ENCODE data around the gene HOXD4. TPM values are rescaled to one million over a fixed set of nuclear protein-coding genes. Genes with fewer than 3 reads are reported as not detected.

HOXD4 gene
- total RNA-seq, 2 experiments from 2014 or later = not detected

DNA sequence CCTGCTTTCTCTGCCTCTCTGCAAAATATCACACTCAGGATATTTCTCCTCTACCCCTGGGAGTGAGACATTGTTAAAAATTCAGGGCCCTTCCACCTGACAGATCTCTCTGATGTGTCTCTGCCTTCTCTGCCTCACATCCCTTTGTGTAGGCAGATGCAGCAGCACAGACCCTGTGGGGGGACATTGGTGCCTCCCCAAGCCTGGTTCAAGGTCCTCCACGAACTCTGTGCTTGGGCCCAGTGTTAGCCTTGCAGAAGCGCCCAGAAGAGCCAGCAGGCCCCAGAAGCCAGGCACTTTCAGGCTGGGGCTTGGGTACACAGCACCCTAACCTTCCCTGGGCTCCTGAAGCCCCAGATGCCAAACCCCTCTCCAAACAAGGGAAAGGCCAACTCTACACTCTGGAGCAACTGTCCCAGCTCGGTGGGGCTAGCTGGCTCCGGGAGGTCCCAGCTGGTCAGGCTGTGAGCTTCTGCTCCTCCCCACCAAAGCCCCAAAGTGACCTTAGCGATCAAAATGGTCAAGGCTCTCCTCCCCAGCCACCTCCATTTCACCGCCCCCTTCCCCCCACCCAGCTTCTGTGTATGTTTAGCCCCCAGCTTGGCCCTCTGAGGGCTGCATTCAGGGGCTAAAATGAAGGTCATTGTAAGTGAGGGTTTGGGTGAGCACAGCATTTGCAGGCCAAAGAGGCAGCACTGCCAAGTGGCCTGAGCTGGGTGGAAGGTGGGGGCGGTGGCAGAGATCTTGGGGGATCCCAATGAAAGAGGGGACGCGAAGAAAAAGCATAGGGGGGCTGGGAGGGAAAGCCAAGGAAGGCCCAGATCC, 26.2 kb upstream of the HOXD4 start:
- Mint-ChIP-seq H3K4me3 (no peak overlapping the region), H3K9me3 (no peaks in the 10 kb centered on the region), H3K27me3 (peaks cover 77% of the 10 kb centered on the region), H3K4me1 (ENCODE audit: low read depth) (peaks cover 18% of the 10 kb centered on the region), H3K27ac (no peak overlapping the region), H3K36me3 (peaks cover 1% of the 10 kb centered on the region)
- CTCF ChIA-PET = interaction anchor here (2.0 to 4.9 kb wide), 6 partner anchors 28 to 1036 kb away, joined by 9 to 149 read pairs (median 34); no protein-coding TSS in a partner anchor
- intact Hi-C loops (cut with micrococcal nuclease) = loop anchor here (5.0 kb wide), 1 partner anchor 47 kb away; no protein-coding TSS in a partner anchor
- DNase-seq = no peak
- POLR2A ChIA-PET = no interaction called here

DNA sequence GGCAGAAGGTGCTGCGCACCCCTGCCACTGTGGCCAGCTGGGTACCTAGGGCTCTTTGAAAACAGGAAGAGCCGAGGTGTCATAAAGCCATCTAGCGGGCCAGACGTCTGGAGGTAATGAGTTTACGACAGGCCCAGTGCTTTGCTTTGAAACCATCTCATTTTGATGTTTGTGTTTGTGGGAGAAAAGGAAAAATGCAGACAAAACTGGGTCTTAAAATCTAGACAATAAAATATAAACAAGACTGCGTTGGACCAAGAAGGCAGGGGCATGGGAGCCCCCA, 25.6 kb upstream of the HOXD4 start:
- H3K27ac Mint-ChIP-seq = no peak overlapping the region
- DNase-seq = no peak
- CTCF ChIA-PET = interaction anchor here (2.0 to 4.9 kb wide), 6 partner anchors 29 to 1036 kb away, joined by 9 to 149 read pairs (median 34); no protein-coding TSS in a partner anchor
- no peaks in the 10 kb centered on the region for H3K9me3 Mint-ChIP-seq
- intact Hi-C loops (cut with micrococcal nuclease) = loop anchor here (2.0 to 5.0 kb wide), 4 partner anchors 47 to 689 kb away; no protein-coding TSS in a partner anchor
- peaks cover 1% of the 10 kb centered on the region for H3K36me3 Mint-ChIP-seq
- H3K27me3 Mint-ChIP-seq = peaks cover 74% of the 10 kb centered on the region
- peaks cover 20% of the 10 kb centered on the region for H3K4me1 Mint-ChIP-seq (ENCODE audit: low read depth)
- H3K4me3 Mint-ChIP-seq = no peak overlapping the region
- POLR2A ChIA-PET = no interaction called here

DNA sequence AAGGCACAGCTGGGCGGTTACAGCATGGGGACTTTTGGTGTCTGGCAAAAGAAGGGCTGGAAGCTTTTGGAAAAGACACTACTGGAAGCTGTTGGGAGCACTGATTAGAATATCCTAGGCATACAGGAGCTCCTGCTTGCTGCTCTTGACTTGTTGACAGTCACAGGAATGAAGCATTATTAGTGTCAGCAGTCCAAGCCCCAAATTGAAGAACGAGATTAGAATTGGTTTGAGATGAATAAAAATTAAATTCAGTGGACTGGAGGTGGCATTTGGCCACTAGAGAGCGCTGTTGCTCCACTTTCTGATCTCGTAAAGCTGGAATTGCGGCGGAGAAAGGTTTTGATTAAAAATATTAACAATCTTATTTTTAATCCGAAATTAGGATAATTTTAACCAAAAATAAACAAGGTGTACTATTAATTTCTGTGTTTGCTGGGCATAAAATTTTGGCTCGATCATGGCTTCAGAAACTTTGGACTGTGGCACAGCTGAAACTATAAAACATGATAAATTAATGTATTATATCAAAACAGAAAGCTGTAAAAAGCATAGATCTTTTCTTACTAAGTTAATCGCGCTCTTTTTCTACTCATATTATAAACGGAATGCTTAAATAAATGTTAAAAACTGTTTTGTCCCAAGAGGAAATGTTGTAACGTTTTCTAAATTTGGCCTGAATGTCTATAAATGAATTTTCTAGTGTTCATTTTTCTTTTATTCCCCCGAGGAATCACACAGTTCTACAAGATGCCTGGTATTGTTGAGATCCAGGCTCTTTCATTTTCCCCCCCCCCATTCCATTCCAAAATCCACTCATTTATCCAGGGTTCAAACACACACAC, 24.2 kb upstream of the HOXD4 start:
- Mint-ChIP-seq H3K4me3 (no peak overlapping the region), H3K27me3 (peaks cover 74% of the 10 kb centered on the region), H3K4me1 (ENCODE audit: low read depth) (peaks cover 28% of the 10 kb centered on the region), H3K9me3 (no peaks in the 10 kb centered on the region), H3K27ac (no peak overlapping the region), H3K36me3 (peaks cover 3% of the 10 kb centered on the region)
- ChIA-PET CTCF (interaction anchor here (0.6 to 4.9 kb wide), 46 partner anchors 10 to 1635 kb away, joined by 3 to 149 read pairs (median 4); no protein-coding TSS in a partner anchor), POLR2A (no interaction called here)
- intact Hi-C loops (cut with micrococcal nuclease) = loop anchor here (1.0 to 5.0 kb wide), 7 partner anchors 45 to 1020 kb away; no protein-coding TSS in a partner anchor
- DNase-seq = peak; percentile 67

DNA sequence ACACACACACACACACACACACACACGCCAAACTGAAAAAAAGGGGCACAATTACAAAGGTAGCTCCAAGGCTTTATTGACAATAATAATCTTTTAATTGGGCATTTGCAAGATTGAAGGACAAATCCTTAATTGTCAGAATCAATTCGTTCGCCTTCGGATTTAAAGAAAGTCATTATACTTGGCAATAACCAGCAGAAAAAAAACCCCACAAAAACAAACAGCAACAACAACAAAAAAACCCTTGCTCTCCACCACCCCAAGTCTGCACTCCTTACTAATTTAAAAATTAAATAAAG, 23.6 kb upstream of the HOXD4 start:
- H3K4me1 Mint-ChIP-seq (ENCODE audit: low read depth) = peaks cover 30% of the 10 kb centered on the region
- POLR2A ChIA-PET = no interaction called here

DNA sequence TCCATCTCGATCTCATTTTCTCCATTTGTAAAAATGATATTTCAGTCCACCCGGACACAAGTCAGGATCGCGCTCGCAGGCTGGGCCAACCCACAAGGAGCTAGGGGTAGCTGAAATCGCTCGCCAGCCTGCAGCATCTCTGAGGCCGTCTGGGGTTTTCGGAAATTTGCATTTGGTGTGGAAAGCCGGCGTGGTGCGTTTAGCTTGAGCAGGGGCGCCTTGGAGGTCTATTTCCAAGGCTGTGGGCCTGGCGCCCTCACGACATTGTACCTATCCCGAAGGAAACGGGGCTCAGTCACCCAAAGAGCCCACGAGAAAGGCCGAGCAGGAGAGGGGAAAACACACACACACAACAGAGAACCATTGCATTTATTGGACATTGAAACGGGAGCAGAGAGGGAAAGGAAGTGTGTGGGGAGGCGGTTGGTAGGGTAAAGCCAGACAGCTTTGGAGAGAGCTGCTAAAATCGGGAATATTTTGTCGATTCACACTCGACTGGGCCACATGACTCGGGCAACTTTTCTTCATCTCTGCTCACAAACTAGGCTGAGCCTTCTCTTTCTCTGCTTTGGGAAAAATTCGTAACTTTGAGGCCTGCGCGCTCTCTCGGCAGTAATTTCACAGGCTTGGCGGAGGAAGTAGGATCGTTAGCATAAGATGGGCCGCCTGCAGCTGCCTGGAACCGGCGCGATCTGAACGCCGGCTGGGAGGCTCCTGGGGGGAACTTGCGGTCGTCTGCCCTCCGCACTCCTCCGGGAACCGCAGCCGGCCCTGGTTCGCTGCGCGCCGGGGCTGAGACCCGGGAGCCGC, 23.0 kb upstream of the HOXD4 start:
- peaks cover 30% of the 10 kb centered on the region for H3K4me1 Mint-ChIP-seq (ENCODE audit: low read depth)
- intact Hi-C loops (cut with micrococcal nuclease) = loop anchor here (5.0 kb wide), 1 partner anchor 44 kb away; no protein-coding TSS in a partner anchor
- peaks cover 3% of the 10 kb centered on the region for H3K36me3 Mint-ChIP-seq
- H3K27ac Mint-ChIP-seq = peak overlapping the region; percentile 75
- no peak for DNase-seq
- CTCF ChIA-PET = interaction anchor here (0.5 to 4.9 kb wide), 15 partner anchors 11 to 1527 kb away, joined by 3 to 149 read pairs (median 7); no protein-coding TSS in a partner anchor
- peaks cover 80% of the 10 kb centered on the region for H3K27me3 Mint-ChIP-seq
- H3K4me3 Mint-ChIP-seq = peak overlapping the region; percentile 43
- POLR2A ChIA-PET = no interaction called here
- no peaks in the 10 kb centered on the region for H3K9me3 Mint-ChIP-seq

More for the DNA sequence above, 23.6 kb upstream of the HOXD4 start:
- intact Hi-C loops (cut with micrococcal nuclease) = loop anchor here (1.0 to 5.0 kb wide), 7 partner anchors 45 to 1020 kb away; no protein-coding TSS in a partner anchor
- H3K9me3 Mint-ChIP-seq = no peaks in the 10 kb centered on the region
- CTCF ChIA-PET = interaction anchor here (0.6 to 4.9 kb wide), 27 partner anchors 9 to 1528 kb away, joined by 3 to 149 read pairs (median 6); no protein-coding TSS in a partner anchor
- no peak overlapping the region for H3K27ac Mint-ChIP-seq
- peaks cover 3% of the 10 kb centered on the region for H3K36me3 Mint-ChIP-seq
- no peak for DNase-seq
- peaks cover 76% of the 10 kb centered on the region for H3K27me3 Mint-ChIP-seq
- H3K4me3 Mint-ChIP-seq = no peak overlapping the region

DNA sequence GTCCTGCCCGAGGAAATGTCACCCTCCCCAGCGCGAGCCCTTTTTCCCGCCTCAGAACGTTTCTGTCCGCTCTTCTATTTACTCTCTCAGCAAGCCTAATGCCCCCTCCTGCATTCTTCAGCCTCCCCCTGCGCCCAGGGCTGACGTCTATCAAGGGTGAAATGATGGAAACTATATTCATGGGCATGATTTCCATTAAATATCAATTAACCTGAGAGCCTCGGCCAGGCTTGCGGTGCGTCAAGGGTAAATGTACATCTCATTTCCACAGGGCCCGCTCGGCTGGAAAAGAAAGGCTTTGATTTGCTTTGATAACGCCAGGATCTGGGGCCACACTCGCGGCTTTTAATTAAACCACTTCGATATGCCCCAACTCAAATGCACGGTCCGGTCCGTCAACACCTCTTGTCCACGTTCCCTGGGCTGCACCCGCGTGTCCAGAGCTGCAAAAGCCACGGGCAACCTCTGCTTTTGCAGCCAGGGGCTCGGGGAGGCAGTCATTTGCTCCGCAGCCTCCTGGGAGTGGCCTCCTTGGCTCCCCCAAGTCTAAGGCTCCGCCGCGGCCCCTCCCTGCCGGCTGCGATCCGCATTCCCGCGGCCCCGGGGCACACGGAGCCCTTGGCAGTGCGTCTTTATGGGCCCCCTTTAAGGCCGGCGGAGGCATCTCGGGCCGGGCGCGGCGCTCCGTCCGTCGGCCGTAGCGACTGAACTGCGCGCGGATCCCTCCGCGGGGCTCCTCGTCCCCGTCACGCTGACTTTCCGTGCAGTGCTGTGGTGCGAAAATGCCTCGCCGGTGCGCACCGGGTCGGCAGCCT, 22.2 kb upstream of the HOXD4 start, which contains the start of gene HOXD8:
Gene HOXD8, plus strand, starts transcription at position 724 of the 815 bp plus-strand sequence. CDS start 662 bp downstream, outside the sequence.
- Mint-ChIP-seq H3K4me1 (ENCODE audit: low read depth) (peaks cover 25% of the 10 kb centered on the region), H3K4me3 (peak within 1 kb of the TSS; percentile 43), H3K27me3 (peaks cover 80% of the 10 kb centered on the region), H3K9me3 (no peaks in the 10 kb centered on the region), H3K36me3 (peaks cover 3% of the 10 kb centered on the region), H3K27ac (peak within 1 kb of the TSS; percentile 54)
- DNase-seq = no peak
- POLR2A ChIA-PET = no interaction called here
- intact Hi-C loops (cut with micrococcal nuclease) = loop anchor here (5.0 kb wide), 1 partner anchor 43 kb away; no protein-coding TSS in a partner anchor
- CTCF ChIA-PET = interaction anchor here (2.8 to 4.9 kb wide), 3 partner anchors 325 to 525 kb away, joined by 16 to 149 read pairs (median 26); no protein-coding TSS in a partner anchor

DNA sequence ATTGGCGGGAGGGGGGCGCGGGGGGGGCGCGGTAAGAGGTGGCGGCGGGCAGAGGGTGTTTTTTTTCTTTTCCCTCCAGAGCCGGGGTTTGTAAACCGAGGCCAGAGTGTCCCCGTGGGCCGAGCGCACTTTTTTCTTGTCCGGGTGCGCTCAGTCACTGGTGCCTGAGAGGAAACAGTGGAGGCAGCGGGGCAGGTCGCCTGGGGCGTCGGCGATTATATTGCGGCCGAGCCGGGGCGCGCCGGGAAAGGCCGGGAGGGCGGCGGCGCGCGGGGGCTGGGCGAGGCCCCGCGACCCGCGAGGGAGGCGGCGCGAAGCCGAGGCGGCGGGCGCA, 21.6 kb upstream of the HOXD4 start:
- H3K27ac Mint-ChIP-seq = no peak overlapping the region
- intact Hi-C loops (cut with micrococcal nuclease) = loop anchor here (5.0 to 10.0 kb wide), 2 partner anchors 43 to 1795 kb away; partner anchors contain the start of gene SP9
- no peaks in the 10 kb centered on the region for H3K9me3 Mint-ChIP-seq
- H3K4me3 Mint-ChIP-seq = no peak overlapping the region
- peaks cover 79% of the 10 kb centered on the region for H3K27me3 Mint-ChIP-seq
- CTCF ChIA-PET = interaction anchor here (2.1 to 4.9 kb wide), 4 partner anchors 19 to 523 kb away, joined by 11 to 149 read pairs (median 16); no protein-coding TSS in a partner anchor
- H3K4me1 Mint-ChIP-seq (ENCODE audit: low read depth) = peaks cover 25% of the 10 kb centered on the region
- H3K36me3 Mint-ChIP-seq = peaks cover 3% of the 10 kb centered on the region
- POLR2A ChIA-PET = no interaction called here
- DNase-seq = no peak

DNA sequence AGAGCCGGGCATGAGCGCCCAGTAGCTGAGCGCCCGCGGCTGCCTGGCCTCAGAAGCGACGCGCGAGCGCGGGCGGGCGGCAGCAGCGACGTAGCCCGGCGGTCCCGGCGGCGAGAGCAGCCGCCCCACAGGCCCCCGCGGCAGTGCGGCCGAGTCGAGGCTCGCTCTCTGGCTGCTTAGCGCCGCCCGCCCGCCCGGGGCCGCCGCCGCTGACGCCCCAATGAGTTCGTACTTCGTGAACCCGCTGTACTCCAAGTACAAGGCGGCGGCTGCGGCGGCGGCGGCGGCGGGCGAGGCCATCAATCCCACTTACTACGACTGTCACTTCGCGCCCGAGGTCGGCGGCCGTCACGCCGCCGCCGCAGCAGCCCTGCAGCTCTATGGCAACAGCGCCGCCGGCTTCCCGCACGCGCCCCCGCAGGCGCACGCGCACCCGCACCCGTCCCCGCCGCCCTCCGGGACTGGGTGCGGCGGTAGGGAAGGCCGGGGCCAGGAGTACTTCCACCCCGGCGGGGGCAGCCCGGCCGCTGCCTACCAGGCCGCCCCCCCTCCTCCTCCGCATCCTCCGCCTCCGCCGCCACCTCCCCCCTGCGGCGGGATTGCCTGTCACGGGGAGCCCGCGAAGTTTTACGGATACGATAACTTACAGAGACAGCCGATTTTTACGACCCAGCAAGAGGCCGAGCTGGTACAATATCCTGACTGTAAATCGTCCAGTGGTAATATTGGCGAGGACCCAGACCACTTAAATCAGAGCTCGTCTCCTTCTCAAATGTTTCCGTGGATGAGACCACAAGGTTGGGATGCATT, 21.0 kb upstream of the HOXD4 start:
- Mint-ChIP-seq H3K4me1 (ENCODE audit: low read depth) (peaks cover 26% of the 10 kb centered on the region), H3K4me3 (peak overlapping the region; percentile 41), H3K27me3 (peaks cover 78% of the 10 kb centered on the region), H3K27ac (peak overlapping the region; percentile 23), H3K36me3 (peaks cover 3% of the 10 kb centered on the region), H3K9me3 (no peaks in the 10 kb centered on the region)
- ChIA-PET POLR2A (no interaction called here), CTCF (interaction anchor here (0.7 to 4.2 kb wide), 7 partner anchors 10 to 522 kb away, joined by 3 to 18 read pairs (median 11); no protein-coding TSS in a partner anchor)
- intact Hi-C loops (cut with micrococcal nuclease) = loop anchor here (10.0 kb wide), 1 partner anchor 1796 kb away; the partner anchor contains the start of gene SP9
- DNase-seq = peak; percentile 25

DNA sequence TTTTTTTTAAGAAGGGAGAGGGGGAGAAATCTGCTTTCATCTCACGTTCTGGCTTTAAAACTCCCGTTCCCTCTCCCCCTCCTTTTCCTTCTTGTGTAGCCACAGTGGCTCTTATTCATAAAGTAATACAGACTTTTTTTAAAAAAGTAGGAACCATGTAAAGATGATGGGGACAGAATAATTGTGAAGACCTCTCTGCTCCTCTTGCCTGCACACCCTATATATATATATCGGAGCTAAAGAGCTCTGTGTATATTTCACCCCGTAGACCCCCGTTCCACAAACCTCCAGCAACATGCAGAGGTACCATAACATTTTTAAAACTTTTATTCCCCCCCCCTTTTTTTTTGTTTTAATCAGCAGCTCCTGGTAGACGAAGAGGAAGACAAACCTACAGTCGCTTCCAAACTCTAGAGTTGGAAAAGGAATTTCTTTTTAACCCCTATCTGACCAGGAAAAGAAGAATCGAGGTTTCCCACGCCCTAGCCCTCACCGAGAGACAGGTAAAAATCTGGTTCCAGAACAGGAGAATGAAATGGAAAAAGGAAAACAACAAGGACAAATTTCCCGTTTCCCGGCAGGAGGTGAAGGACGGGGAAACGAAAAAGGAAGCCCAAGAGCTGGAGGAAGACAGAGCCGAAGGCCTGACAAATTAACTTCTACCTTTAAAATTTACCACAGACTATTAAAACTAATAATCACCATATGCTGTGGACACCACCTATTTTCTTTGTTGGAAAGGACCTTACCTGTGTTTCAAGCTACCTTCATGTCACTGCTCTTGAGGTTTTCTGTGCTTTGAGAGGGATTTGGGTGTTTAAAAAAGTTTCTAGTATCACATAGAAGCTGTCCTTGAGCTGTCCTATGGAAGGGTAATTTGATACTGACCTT, 20.1 kb upstream of the HOXD4 start:
- CTCF ChIA-PET = interaction anchor here (0.7 to 4.2 kb wide), 10 partner anchors 9 to 521 kb away, joined by 3 to 18 read pairs (median 4); no protein-coding TSS in a partner anchor
- peak overlapping the region; percentile 41 for H3K4me3 Mint-ChIP-seq
- H3K27me3 Mint-ChIP-seq = peaks cover 78% of the 10 kb centered on the region
- intact Hi-C loops (cut with micrococcal nuclease) = loop anchor here (10.0 kb wide), 1 partner anchor 1796 kb away; the partner anchor contains the start of gene SP9
- peaks cover 32% of the 10 kb centered on the region for H3K4me1 Mint-ChIP-seq (ENCODE audit: low read depth)
- H3K27ac Mint-ChIP-seq = peak overlapping the region; percentile 54
- POLR2A ChIA-PET = interaction anchor here (0.6 kb wide), 2 partner anchors 660 to 1114 kb away, joined by 3 to 4 read pairs; no protein-coding TSS in a partner anchor
- DNase-seq = no peak
- H3K36me3 Mint-ChIP-seq = peaks cover 7% of the 10 kb centered on the region
- no peaks in the 10 kb centered on the region for H3K9me3 Mint-ChIP-seq
